A549 (cell line): ENCODE results near the gene CFAP69. TPM values are rescaled to one million over a fixed set of nuclear protein-coding genes. Genes with fewer than 3 reads are reported as not detected.

Source experiments
- ATAC-seq, 2 experiments: fragments of 200-7000 bp in 1 of 2; fragments of >200 bp in 1 of 2; cut with Nextera tagmentation in 1 of 2; cut with Tn5 transposase in 1 of 2; 3 replicates each; pipeline versions ENCODE4 v1.8.0 to v1.9.1; 2018 to 2020; ENCODE audit warnings: mild to moderate bottlenecking in 1 of 2, moderate library complexity in 1 of 2
- CTCF ChIA-PET: fragments of 300-600 bp; sonication (Branson Sonifier 250); formaldehyde crosslinking; extraction: SDS; loops from one replicate; lab custom pipeline; 2021; ENCODE audit warnings: antibody characterized with exemption, inconsistent platforms; lab: Yijun Ruan, JAX
- POLR2A ChIA-PET: fragments of 350-600 bp; formaldehyde crosslinking; extraction: SDS; loops from one replicate; lab custom pipeline; 2021; ENCODE audit warnings: antibody characterized with exemption, inconsistent platforms; lab: Yijun Ruan, JAX
- DNase-seq, 2 experiments: peaks; one replicate each; pipeline versions ENCODE4 v3.0.0 to v3.0.0-alpha.2; 2011 to 2016; ENCODE audit warnings: low read depth in 1 of 2, low spot score in 1 of 2
- FAIRE-seq: peaks from 2 replicates; lab custom pipeline; 2011; peaks lifted over from hg19 to GRCh38; lab: Jason Lieb, UNC
- H3K27ac ChIP-seq, 2 experiments: fragments of >200 bp; sonication (Bioruptor Twin); formaldehyde crosslinking; 3 replicates each; pipeline ENCODE4 v1.5.1; 2016 to 2017
- H3K4me1 ChIP-seq: fragments of >200 bp; sonication (Bioruptor Twin); formaldehyde crosslinking; 3 replicates; pipeline ENCODE4 v1.6.1; 2016
- H3K4me2 ChIP-seq: fragments of >200 bp; sonication (Bioruptor Twin); formaldehyde crosslinking; 3 replicates; pipeline ENCODE4 v1.6.1; 2016
- H3K4me3 ChIP-seq: fragments of >200 bp; sonication (Bioruptor Twin); formaldehyde crosslinking; 3 replicates; pipeline ENCODE4 v1.5.1; 2016
- H3K9me3 ChIP-seq: fragments of >200 bp; sonication (Bioruptor Twin); formaldehyde crosslinking; 3 replicates; pipeline ENCODE4 v1.6.1; 2016
- CBX8 ChIP-seq: fragments of 200-600 bp; sonication (generic); IDR thresholded peaks from 2 replicates; pipeline ENCODE4 v1.6.1; 2016
- CHD2 ChIP-seq: fragments of 150-350 bp; IDR thresholded peaks from 2 replicates; pipeline ENCODE4 v1.6.1; 2014; ENCODE audit warnings: low read length; ENCODE audit not compliant: partially characterized antibody
- EHMT2 ChIP-seq: fragments of 200-600 bp; sonication (generic); IDR thresholded peaks from 2 replicates; pipeline ENCODE4 v1.6.1; 2016; ENCODE audit warnings: antibody characterized with exemption, low read depth, mild to moderate bottlenecking, moderate library complexity
- FOSL2 ChIP-seq, 2 experiments: fragments of 450-650 bp in 1 of 2; fragments of >200 bp in 1 of 2; sonication (Bioruptor Twin) in 1 of 2; formaldehyde crosslinking; IDR thresholded peaks; 2 replicates each; pipeline versions ENCODE4 v1.5.0 to v1.6.1; 2016 to 2020; ENCODE audit warnings: mild to moderate bottlenecking in 1 of 2, moderate library complexity in 1 of 2
- FOXS1 ChIP-seq: fragments of 250-450 bp; sonication (Bioruptor Pico); IDR thresholded peaks from 2 replicates; pipeline ENCODE4 v1.5.0; 2020; ENCODE audit warnings: mild to moderate bottlenecking, moderate library complexity
- GATA3 ChIP-seq: IDR thresholded peaks from 2 replicates; pipeline ENCODE4 v1.6.1; 2012; ENCODE audit warnings: borderline replicate concordance
- HEYL ChIP-seq: fragments of 250-450 bp; sonication (Bioruptor Pico); IDR thresholded peaks from 2 replicates; pipeline ENCODE4 v1.8.0; 2021; ENCODE audit warnings: mild to moderate bottlenecking, moderate library complexity
- HOXB13 ChIP-seq: fragments of 250-450 bp; sonication (Bioruptor Pico); IDR thresholded peaks from 2 replicates; pipeline ENCODE4 v1.5.0; 2020; ENCODE audit warnings: low read depth, mild to moderate bottlenecking, moderate library complexity
- HOXB5 ChIP-seq: fragments of 250-450 bp; sonication (Bioruptor Pico); IDR thresholded peaks from 2 replicates; pipeline ENCODE4 v1.5.0; 2020; ENCODE audit warnings: mild to moderate bottlenecking, moderate library complexity
- JUNB ChIP-seq: fragments of >200 bp; sonication (Bioruptor Twin); formaldehyde crosslinking; IDR thresholded peaks from 2 replicates; pipeline ENCODE4 v1.6.1; 2016
- KDM1A ChIP-seq: fragments of 200-600 bp; sonication (generic); IDR thresholded peaks from 2 replicates; pipeline ENCODE4 v1.6.1; 2016; ENCODE audit warnings: low read depth, mild to moderate bottlenecking
- MAZ ChIP-seq: fragments of 150-350 bp; IDR thresholded peaks from 2 replicates; pipeline ENCODE4 v1.6.1; 2014; ENCODE audit warnings: antibody characterized with exemption, low read depth, low read length, borderline replicate concordance
- NFE2L2 ChIP-seq: fragments of 150-350 bp; conservative IDR thresholded peaks from 2 replicates; pipeline ENCODE4 v1.6.1; 2014; ENCODE audit warnings: low read length
- PHF8 ChIP-seq: fragments of 200-600 bp; sonication (generic); IDR thresholded peaks from 2 replicates; pipeline ENCODE4 v1.6.1; 2016; ENCODE audit warnings: low read depth, mild to moderate bottlenecking, antibody characterized with exemption, moderate library complexity, borderline replicate concordance
- POLR2AphosphoS2 ChIP-seq: conservative IDR thresholded peaks from 2 replicates; pipeline ENCODE4 v1.6.1; 2012; ENCODE audit warnings: low read length, improper control_type of control experiment, inconsistent platforms
- RFX5 ChIP-seq: fragments of 450-650 bp; IDR thresholded peaks from 2 replicates; pipeline ENCODE4 v1.7.1; 2014; ENCODE audit warnings: antibody characterized with exemption, mild to moderate bottlenecking, moderate library complexity
- TFCP2L1 ChIP-seq: fragments of 250-450 bp; sonication (Bioruptor Pico); IDR thresholded peaks from 2 replicates; pipeline ENCODE4 v1.5.0; 2021; ENCODE audit warnings: mild to moderate bottlenecking
- TP53 ChIP-seq: fragments of 250-450 bp; sonication (Bioruptor Pico); IDR thresholded peaks from 2 replicates; pipeline ENCODE4 v1.5.0; 2021; ENCODE audit warnings: mild to moderate bottlenecking, moderate library complexity
- ZNF302 ChIP-seq: fragments of 250-450 bp; sonication (Bioruptor Pico); IDR thresholded peaks from 2 replicates; pipeline ENCODE4 v1.9.0; 2021; ENCODE audit warnings: inconsistent platforms, mild to moderate bottlenecking, moderate library complexity
- WGBS: methylation state at CpG from one replicate; pipeline ENCODE4 v1.1.6; 2017; ENCODE audit errors: missing lambda C conversion rate; 5-methylcytosine and 5-hydroxymethylcytosine counted together
- polyA plus RNA-seq, 4 experiments: library from polyadenylated mRNA; depleted of rRNA in 3 of 4; stranded (reverse); fragments of >200 nt; fragmentation: RNase III in 1 of 4; extraction: RNeasy Plus Mini Kit Qiagen cat#74134 plus additional on column Dnase treatment in 1 of 4; gene quantifications; 2 replicates in 3 of 4; 3 replicates in 1 of 4; pipeline ENCODE4 v1.2.3, GENCODE V29; 2011 to 2017
- TF ChIP-seq, protein P1 (sequence below): IDR thresholded peaks from 2 replicates; pipeline ENCODE4 v1.6.1; 2012
- TF ChIP-seq, protein P2 (sequence below): IDR thresholded peaks from 2 replicates; pipeline ENCODE4 v1.6.1; 2012; ENCODE audit warnings: low read depth, borderline replicate concordance
- TF ChIP-seq, protein P3 (sequence below): fragments of 450-650 bp; IDR thresholded peaks from 2 replicates; pipeline ENCODE4 v1.6.1; 2014; ENCODE audit warnings: antibody characterized with exemption
- TF ChIP-seq, protein P4 (sequence below): fragments of 250-450 bp; sonication (Bioruptor Pico); IDR thresholded peaks from 2 replicates; pipeline ENCODE4 v1.5.0; 2021; ENCODE audit warnings: mild to moderate bottlenecking, moderate library complexity, borderline replicate concordance

The CFAP69 gene
- polyA plus RNA-seq, 2 of the 4 experiments (the other 2 are of a cell fraction) = 1.9 to 6.1 TPM

DNA sequence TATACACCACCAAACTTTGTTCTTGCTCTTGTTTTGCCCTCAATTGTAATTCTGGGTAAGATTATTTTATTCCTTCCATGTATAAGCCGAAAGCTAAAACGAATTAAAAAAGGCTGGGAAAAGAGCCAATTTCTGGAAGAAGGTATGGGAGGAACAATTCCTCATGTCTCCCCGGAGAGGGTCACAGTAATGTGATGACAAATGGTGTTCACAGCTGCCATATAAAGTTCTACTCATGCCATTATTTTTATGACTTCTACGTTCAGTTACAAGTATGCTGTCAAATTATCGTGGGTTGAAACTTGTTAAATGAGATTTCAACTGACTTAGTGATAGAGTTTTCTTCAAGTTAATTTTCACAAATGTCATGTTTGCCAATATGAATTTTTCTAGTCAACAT lies 12.5 kb upstream of the CFAP69 start:
- peaks cover 9% of the 10 kb centered on the region; the same call in 1 of the 3 replicates for H3K4me1 ChIP-seq
- no peak overlapping the region for H3K4me2 ChIP-seq
- ChIA-PET POLR2A (no interaction called here), CTCF (interaction anchor here (0.6 to 1.7 kb wide), 3 partner anchors 9 to 79 kb away, joined by 3 to 5 read pairs (median 3); no protein-coding TSS in a partner anchor)
- 59% methylated on average over 5 of the region's 5 CpGs for WGBS
- ATAC-seq (no peak), FAIRE-seq (no peak), DNase-seq (no peak)
- H3K9me3 ChIP-seq = no peaks in the 10 kb centered on the region
- TF ChIP-seq PHF8 (no peak), JUNB (no peak), FOSL2 (IDR thresholded peaks at IDR 0.05) (no peak), FOSL2 (CRISPR knock-in tag; IDR thresholded peaks at IDR 0.05) (no peak), TFCP2L1 (no peak), CHD2 (no peak), HEYL (CRISPR knock-in tag) (no peak), ZNF302 (CRISPR knock-in tag) (no peak)
- TF ChIP-seq, protein P1, sequence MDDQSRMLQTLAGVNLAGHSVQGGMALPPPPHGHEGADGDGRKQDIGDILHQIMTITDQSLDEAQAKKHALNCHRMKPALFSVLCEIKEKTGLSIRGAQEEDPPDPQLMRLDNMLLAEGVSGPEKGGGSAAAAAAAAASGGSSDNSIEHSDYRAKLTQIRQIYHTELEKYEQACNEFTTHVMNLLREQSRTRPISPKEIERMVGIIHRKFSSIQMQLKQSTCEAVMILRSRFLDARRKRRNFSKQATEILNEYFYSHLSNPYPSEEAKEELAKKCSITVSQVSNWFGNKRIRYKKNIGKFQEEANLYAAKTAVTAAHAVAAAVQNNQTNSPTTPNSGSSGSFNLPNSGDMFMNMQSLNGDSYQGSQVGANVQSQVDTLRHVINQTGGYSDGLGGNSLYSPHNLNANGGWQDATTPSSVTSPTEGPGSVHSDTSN = no peak
- TF ChIP-seq, protein P2, sequence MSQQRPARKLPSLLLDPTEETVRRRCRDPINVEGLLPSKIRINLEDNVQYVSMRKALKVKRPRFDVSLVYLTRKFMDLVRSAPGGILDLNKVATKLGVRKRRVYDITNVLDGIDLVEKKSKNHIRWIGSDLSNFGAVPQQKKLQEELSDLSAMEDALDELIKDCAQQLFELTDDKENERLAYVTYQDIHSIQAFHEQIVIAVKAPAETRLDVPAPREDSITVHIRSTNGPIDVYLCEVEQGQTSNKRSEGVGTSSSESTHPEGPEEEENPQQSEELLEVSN = no peak
- TF ChIP-seq, protein P3, sequence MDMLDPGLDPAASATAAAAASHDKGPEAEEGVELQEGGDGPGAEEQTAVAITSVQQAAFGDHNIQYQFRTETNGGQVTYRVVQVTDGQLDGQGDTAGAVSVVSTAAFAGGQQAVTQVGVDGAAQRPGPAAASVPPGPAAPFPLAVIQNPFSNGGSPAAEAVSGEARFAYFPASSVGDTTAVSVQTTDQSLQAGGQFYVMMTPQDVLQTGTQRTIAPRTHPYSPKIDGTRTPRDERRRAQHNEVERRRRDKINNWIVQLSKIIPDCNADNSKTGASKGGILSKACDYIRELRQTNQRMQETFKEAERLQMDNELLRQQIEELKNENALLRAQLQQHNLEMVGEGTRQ = no peak
- no peak overlapping the region for H3K4me3 ChIP-seq
- no peak overlapping the region for H3K27ac ChIP-seq

- DNase-seq (no peak), ATAC-seq (no peak), FAIRE-seq (no peak)
- Histone ChIP-seq H3K4me1 (peaks cover 9% of the 10 kb centered on the region; the same call in 1 of the 3 replicates), H3K4me2 (no peak overlapping the region), H3K9me3 (no peaks in the 10 kb centered on the region), H3K27ac (no peak overlapping the region), H3K4me3 (no peak overlapping the region)
- WGBS = 89% methylated on average over 6 of the region's 6 CpGs
- ChIA-PET POLR2A (no interaction called here), CTCF (interaction anchor here (1.7 kb wide), 1 partner anchor 18 kb away, joined by 3 read pairs; no protein-coding TSS in a partner anchor)
- TF ChIP-seq NFE2L2 (no peak), PHF8 (no peak), HOXB5 (CRISPR knock-in tag) (no peak), GATA3 (no peak), ZNF302 (CRISPR knock-in tag) (no peak), EHMT2 (no peak), TP53 (CRISPR knock-in tag) (no peak), HOXB13 (no peak), KDM1A (no peak), FOXS1 (no peak), RFX5 (no peak), CBX8 (no peak), POLR2AphosphoS2 (no peak), MAZ (no peak)
- TF ChIP-seq, protein P1 = no peak
- TF ChIP-seq, protein P4, sequence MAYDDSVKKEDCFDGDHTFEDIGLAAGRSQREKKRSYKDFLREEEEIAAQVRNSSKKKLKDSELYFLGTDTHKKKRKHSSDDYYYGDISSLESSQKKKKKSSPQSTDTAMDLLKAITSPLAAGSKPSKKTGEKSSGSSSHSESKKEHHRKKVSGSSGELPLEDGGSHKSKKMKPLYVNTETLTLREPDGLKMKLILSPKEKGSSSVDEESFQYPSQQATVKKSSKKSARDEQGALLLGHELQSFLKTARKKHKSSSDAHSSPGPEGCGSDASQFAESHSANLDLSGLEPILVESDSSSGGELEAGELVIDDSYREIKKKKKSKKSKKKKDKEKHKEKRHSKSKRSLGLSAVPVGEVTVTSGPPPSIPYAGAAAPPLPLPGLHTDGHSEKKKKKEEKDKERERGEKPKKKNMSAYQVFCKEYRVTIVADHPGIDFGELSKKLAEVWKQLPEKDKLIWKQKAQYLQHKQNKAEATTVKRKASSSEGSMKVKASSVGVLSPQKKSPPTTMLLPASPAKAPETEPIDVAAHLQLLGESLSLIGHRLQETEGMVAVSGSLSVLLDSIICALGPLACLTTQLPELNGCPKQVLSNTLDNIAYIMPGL (CRISPR knock-in tag) = no peak
Measured at GRCh38 chr7:90233569-90233968, 11.4 kb upstream of the CFAP69 start.
